Left lobe of liver (tissue), 2 donors: ENCODE results near the gene TMCC3. TPM values are rescaled to one million over a fixed set of nuclear protein-coding genes. Genes with fewer than 3 reads are reported as not detected.
"Not testable (repeated sequence)": the region's sequence is repeated elsewhere in the genome, so short reads cannot be mapped to it uniquely, and the experiment has no call there.

ENCODE experiments used
- ATAC-seq: fragments of 200-7000 bp; cut with Tn5 transposase; one replicate; pipeline ENCODE4 v1.9.1; 2020; ENCODE audit warnings: mild to moderate bottlenecking, moderate library complexity
- DNase-seq: peaks from one replicate; pipeline ENCODE4 v3.0.0-alpha.2; 2020; ENCODE audit warnings: low spot score
- total RNA-seq: library from RNA; stranded (reverse); gene quantifications from one replicate; pipeline ENCODE4 v1.2.1, GENCODE V29; 2021
- donor health status: DM: no; HTN: no; CAD: no; lungs with moderate emphysema.
- donor health status: DM: no; HTN: yes; CAD: no.

TMCC3 gene
- total RNA-seq, 1 donor from 2014 or later, result 2.6 TPM

DNA sequence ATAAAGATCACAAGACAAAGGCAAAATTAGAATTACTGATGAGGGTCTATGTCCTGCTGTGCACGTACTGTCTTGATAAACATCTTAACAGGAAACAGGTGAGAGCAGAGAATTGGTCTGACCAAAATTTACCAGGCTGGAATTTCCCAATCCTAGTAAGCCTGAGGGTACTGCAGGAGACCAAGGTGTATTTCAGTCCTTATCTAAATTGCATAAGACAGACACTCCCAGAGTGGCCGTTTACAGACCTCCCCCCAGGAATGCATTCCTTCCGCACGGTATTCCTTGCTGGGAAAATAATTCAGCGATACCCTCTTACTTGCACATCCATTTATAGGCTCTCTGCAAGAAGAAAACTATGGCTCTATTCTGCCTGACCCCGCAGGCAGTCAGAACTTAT lies 43.5 kb downstream of the TMCC3 start:
- not testable (repeated sequence) for DNase-seq, ATAC-seq

GRCh38 chr12:94604366-94604698 lies 46.0 kb downstream of the TMCC3 start:
- DNase-seq (no peak), ATAC-seq (peak; percentile 57)

DNA sequence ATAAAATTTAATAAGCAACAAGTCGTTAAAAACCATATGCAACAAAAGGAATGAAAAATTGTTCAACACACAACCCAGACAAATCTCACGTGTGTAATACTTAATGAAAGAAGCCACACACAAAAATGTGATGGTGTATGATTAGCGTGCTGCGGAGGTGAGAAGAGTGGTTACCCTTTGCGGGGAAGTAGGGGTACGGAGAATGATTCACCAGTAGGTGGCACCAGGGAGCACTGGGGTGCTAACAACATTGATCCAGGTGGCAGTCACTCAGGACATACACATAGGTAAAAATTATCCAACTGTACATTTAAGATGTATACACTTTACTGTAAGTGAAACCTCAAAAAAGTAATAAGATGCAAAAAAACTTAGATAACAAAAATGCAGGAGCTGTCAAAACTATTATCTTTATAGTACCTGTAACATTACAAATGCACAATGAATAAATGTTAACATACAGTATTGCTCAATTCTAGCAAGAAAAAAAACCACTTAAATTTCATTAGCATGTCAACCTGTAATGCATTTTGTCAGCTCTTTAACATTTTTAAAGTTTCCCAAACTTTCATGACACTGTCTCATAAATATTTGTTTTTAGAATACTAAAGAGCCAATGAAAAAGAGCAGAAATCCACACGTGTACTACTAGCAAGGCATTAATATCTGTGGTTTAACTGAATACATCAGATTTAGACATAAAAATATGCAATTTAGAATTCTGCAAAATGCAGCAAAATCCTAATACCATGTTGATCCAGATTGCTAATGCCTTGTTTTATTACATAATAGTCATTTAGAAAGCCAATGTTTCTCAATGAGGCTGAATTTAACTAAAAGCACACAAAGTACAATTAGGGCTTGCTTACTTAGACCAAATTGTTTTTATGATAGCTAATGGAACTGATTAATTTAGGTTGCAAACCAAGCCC lies 46.7 kb downstream of the TMCC3 start:
- DNase-seq (peak; percentile 65), ATAC-seq (peak; percentile 95)

DNA sequence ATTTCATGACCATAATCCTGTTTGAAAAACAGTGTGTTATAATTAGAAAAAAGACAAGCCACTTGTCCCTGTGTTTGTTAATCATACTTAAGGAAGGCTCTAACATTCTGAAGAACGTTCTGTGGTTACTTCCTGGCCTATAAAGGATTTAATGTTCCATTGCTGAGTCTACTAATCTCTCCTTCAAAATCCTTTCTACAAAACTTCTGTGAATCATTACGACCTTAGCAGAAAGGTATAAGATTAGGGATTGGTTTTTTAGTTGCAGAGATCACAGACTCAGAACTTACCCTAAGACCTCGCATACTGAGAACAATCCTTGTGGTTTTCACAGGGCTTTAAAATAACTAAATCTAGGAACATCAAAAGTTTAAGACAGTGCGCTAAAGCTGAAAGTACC lies 48.3 kb downstream of the TMCC3 start:
- ATAC-seq, result no peak
- no peak for DNase-seq

DNA sequence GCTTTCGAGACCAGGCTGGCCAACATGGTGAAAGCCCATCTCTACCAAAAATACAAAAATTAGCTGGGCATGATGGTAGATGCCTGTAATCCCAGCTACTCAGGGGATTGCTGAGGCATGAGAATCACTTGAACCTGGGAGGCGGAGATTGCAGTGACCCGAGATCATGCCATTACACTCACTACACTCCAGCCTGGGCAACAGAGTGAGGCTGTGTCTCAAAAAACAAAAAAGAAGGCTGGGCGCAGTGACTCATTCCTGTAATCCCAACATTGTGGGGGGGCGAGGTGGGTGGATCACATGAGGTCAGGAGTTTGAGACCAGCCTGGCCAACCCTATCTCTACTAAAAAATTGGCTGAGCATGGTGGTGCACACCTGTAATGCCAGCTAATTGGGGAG lies 49.0 kb downstream of the TMCC3 start:
- not testable (repeated sequence) for DNase-seq, ATAC-seq

- ATAC-seq (no peak), DNase-seq (no peak)
Observed at GRCh38 chr12:94599189-94599588, 51.2 kb downstream of the TMCC3 start.

GRCh38 chr12:94597268-94597667 lies 53.1 kb downstream of the TMCC3 start:
- DNase-seq (no peak), ATAC-seq (no peak)

DNA sequence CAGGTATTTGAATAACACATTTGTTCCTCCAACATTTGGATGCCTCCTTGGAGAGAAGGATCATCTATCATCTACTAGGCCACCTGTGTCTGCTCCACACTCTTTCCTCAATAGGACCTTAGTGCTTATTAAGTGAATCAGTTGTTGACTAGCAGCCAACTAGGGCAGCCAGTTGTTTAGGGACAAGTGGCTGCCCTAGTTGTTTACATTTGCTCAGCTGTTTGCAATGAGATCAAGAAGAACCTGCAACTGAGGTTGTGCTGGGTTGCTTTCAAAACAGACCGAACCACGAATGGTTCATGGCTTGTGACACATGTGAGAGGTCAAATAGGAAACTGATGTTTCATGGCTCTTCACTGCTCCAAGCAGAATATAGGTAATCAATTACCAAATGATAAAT lies 53.8 kb downstream of the TMCC3 start:
- DNase-seq (peak; percentile 59), ATAC-seq (peak; percentile 88)

GRCh38 chr12:94595152-94595551 lies 55.2 kb downstream of the TMCC3 start:
- DNase-seq (no peak), ATAC-seq (no peak)

GRCh38 chr12:94594443-94594825 lies 55.9 kb downstream of the TMCC3 start:
- no peak for DNase-seq
- ATAC-seq, result no peak

- ATAC-seq (no peak), DNase-seq (no peak)
Observed at GRCh38 chr12:94593822-94594442, 56.4 kb downstream of the TMCC3 start.

- not testable (repeated sequence) for DNase-seq, ATAC-seq
Observed at GRCh38 chr12:94592723-94593122, 57.6 kb downstream of the TMCC3 start.

GRCh38 chr12:94592080-94592479 lies 58.3 kb downstream of the TMCC3 start:
- ATAC-seq (no peak), DNase-seq (no peak)

GRCh38 chr12:94590428-94590827 lies 59.9 kb downstream of the TMCC3 start:
- DNase-seq (no peak), ATAC-seq (no peak)

GRCh38 chr12:94589591-94590001 lies 60.8 kb downstream of the TMCC3 start:
- no peak for ATAC-seq
- no peak for DNase-seq

- ATAC-seq (no peak), DNase-seq (no peak)
Observed at GRCh38 chr12:94588346-94588745, 62.0 kb downstream of the TMCC3 start.

GRCh38 chr12:94587266-94588241 lies 62.8 kb downstream of the TMCC3 start:
- DNase-seq (no peak), ATAC-seq (peak; percentile 60)

DNA sequence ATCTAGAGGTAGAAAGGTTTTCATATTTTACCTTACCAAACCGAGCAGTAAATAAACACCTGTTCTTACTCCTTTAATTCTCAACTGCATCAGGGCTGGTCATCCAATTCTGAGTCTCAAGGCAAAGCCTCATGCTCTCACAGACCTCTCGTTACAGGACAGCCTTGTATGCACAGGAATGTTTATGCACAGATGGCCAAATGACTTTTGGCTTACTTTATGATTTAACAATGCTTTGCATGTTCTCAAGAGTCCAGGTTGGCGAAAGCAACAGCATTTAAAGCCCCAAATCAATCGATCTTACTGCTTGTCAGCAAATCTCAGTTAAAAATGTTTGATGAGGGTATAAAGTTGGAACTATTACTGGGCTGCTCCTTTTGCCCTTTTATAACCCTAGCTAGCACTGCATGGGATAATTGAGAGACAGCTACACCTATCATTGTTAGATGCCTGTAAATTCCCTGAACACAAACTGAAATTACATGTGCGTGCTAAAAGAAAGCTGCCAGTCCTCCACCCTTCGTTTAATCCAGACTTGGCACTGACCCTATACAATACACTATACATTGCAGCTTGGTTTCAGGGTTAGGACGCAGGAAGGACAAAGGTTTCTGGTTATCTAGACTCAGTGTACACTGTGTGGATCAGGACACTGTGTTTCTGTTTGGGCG lies 63.6 kb downstream of the TMCC3 start:
- ATAC-seq, result peak; percentile 70
- DNase-seq, result no peak

- ATAC-seq (no peak), DNase-seq (no peak)
Observed at GRCh38 chr12:94585626-94586025, 64.7 kb downstream of the TMCC3 start.

DNA sequence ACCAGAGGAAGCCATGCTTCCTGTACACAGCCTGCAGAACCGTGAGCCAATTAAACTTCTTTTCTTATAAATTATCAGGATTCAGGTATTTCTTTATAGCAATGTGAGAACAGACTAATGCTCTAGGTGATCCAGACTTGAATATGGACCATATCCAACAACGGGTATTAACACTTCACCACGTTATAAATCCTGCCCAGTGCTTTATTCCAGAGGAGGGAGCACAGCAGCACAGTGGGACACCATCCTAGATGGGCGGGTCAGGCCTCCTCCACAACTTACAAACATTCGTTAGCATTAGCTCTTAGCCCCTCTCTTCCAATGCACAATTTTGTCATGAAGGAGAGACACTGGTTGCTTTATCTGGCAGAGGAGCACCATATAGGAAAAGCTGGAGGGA lies 66.0 kb downstream of the TMCC3 start:
- ATAC-seq (no peak), DNase-seq (no peak)

GRCh38 chr12:94582591-94582990 lies 67.8 kb downstream of the TMCC3 start:
- ATAC-seq, result no peak
- no peak for DNase-seq
